HUES6 (cell line): ENCODE results near the gene KLHL29.

Experiments used
- H3K27ac ChIP-seq: 2 replicates; pipeline ENCODE4 v1.7.0; 2013; ENCODE audit warnings: low read depth, mild to moderate bottlenecking, low read length, inconsistent platforms
- H3K27me3 ChIP-seq: 2 replicates; pipeline ENCODE4 v1.6.1; 2013; ENCODE audit warnings: low read length; ENCODE audit not compliant: control insufficient read depth, insufficient read depth
- H3K36me3 ChIP-seq: 2 replicates; pipeline ENCODE4 v1.6.1; 2013; ENCODE audit warnings: low read length; ENCODE audit not compliant: control insufficient read depth, insufficient read depth
- H3K4me1 ChIP-seq: 2 replicates; pipeline ENCODE4 v1.6.1; 2013; ENCODE audit warnings: low read length; ENCODE audit not compliant: control insufficient read depth, insufficient read depth
- H3K4me3 ChIP-seq: 2 replicates; pipeline ENCODE4 v1.5.1; 2013; ENCODE audit warnings: low read depth, low read length
- H3K9ac ChIP-seq: one replicate; pipeline ENCODE4 v1.6.1; 2013; ENCODE audit warnings: mild to moderate bottlenecking, low read length
- H3K9me3 ChIP-seq: 2 replicates; pipeline ENCODE4 v1.6.1; 2013; ENCODE audit warnings: low read depth, low read length; ENCODE audit not compliant: control insufficient read depth, insufficient read depth

The KLHL29 gene

GRCh38 chr2:23617811-23618215, 232.8 kb downstream of the KLHL29 start:
- Histone ChIP-seq H3K36me3 (no peaks in the 10 kb centered on the region), H3K9me3 (no peaks in the 10 kb centered on the region), H3K27ac (no peak overlapping the region), H3K27me3 (no peaks in the 10 kb centered on the region), H3K9ac (no peak overlapping the region), H3K4me3 (no peak overlapping the region), H3K4me1 (peaks cover 7% of the 10 kb centered on the region; the same call in 1 of the 2 replicates)

- H3K36me3 ChIP-seq, result no peaks in the 10 kb centered on the region
- no peak overlapping the region for H3K9ac ChIP-seq
- no peak overlapping the region for H3K27ac ChIP-seq
- H3K27me3 ChIP-seq, result no peaks in the 10 kb centered on the region
- H3K4me1 ChIP-seq, result peaks cover 7% of the 10 kb centered on the region; the same call in 1 of the 2 replicates
- no peaks in the 10 kb centered on the region for H3K9me3 ChIP-seq
- no peak overlapping the region for H3K4me3 ChIP-seq
Observed at GRCh38 chr2:23618265-23618664, 233.3 kb downstream of the KLHL29 start.

- Histone ChIP-seq H3K4me1 (peaks cover 7% of the 10 kb centered on the region; the same call in 1 of the 2 replicates), H3K9ac (no peak overlapping the region), H3K4me3 (no peak overlapping the region), H3K27me3 (no peaks in the 10 kb centered on the region), H3K9me3 (no peaks in the 10 kb centered on the region; the same call in 1 of the 2 replicates), H3K27ac (no peak overlapping the region), H3K36me3 (no peaks in the 10 kb centered on the region)
Observed at GRCh38 chr2:23618794-23619530, 234.0 kb downstream of the KLHL29 start.

- H3K27me3 ChIP-seq, result no peaks in the 10 kb centered on the region
- peaks cover 8% of the 10 kb centered on the region for H3K9me3 ChIP-seq
- H3K27ac ChIP-seq, result no peak overlapping the region
- no peak overlapping the region for H3K4me3 ChIP-seq
- H3K9ac ChIP-seq, result no peak overlapping the region
- peaks cover 4% of the 10 kb centered on the region; the same call in 1 of the 2 replicates for H3K4me1 ChIP-seq
- H3K36me3 ChIP-seq, result no peaks in the 10 kb centered on the region
Observed at GRCh38 chr2:23619941-23620340, 235.0 kb downstream of the KLHL29 start.

- H3K4me3 ChIP-seq, result no peak overlapping the region
- no peaks in the 10 kb centered on the region for H3K36me3 ChIP-seq
- H3K9ac ChIP-seq, result no peak overlapping the region
- H3K9me3 ChIP-seq, result peaks cover 10% of the 10 kb centered on the region
- H3K27ac ChIP-seq, result no peak overlapping the region
- peaks cover 4% of the 10 kb centered on the region; the same call in 1 of the 2 replicates for H3K4me1 ChIP-seq
- no peaks in the 10 kb centered on the region for H3K27me3 ChIP-seq
Observed at GRCh38 chr2:23620841-23621341, 235.9 kb downstream of the KLHL29 start.

GRCh38 chr2:23621616-23622015, 236.6 kb downstream of the KLHL29 start:
- H3K4me3 ChIP-seq, result no peak overlapping the region
- peaks cover 4% of the 10 kb centered on the region; the same call in 1 of the 2 replicates for H3K4me1 ChIP-seq
- H3K9me3 ChIP-seq, result peaks cover 10% of the 10 kb centered on the region
- H3K27me3 ChIP-seq, result no peaks in the 10 kb centered on the region
- H3K27ac ChIP-seq, result no peak overlapping the region
- H3K36me3 ChIP-seq, result no peaks in the 10 kb centered on the region
- no peak overlapping the region for H3K9ac ChIP-seq

GRCh38 chr2:23622466-23622865, 237.5 kb downstream of the KLHL29 start:
- Histone ChIP-seq H3K4me1 (peaks cover 4% of the 10 kb centered on the region; the same call in 1 of the 2 replicates), H3K27ac (no peak overlapping the region), H3K36me3 (no peaks in the 10 kb centered on the region), H3K27me3 (no peaks in the 10 kb centered on the region), H3K9ac (no peak overlapping the region), H3K9me3 (peaks cover 10% of the 10 kb centered on the region), H3K4me3 (no peak overlapping the region)

GRCh38 chr2:23622966-23623675, 238.1 kb downstream of the KLHL29 start:
- no peak overlapping the region for H3K4me3 ChIP-seq
- H3K27me3 ChIP-seq, result no peaks in the 10 kb centered on the region
- H3K9ac ChIP-seq, result no peak overlapping the region
- H3K36me3 ChIP-seq, result no peaks in the 10 kb centered on the region
- peaks cover 10% of the 10 kb centered on the region for H3K9me3 ChIP-seq
- no peak overlapping the region for H3K27ac ChIP-seq
- peaks cover 4% of the 10 kb centered on the region; the same call in 1 of the 2 replicates for H3K4me1 ChIP-seq

GRCh38 chr2:23624378-23624777, 239.4 kb downstream of the KLHL29 start:
- H3K27me3 ChIP-seq, result no peaks in the 10 kb centered on the region
- peaks cover 4% of the 10 kb centered on the region; the same call in 1 of the 2 replicates for H3K4me1 ChIP-seq
- no peak overlapping the region for H3K9ac ChIP-seq
- no peak overlapping the region for H3K4me3 ChIP-seq
- peaks cover 10% of the 10 kb centered on the region for H3K9me3 ChIP-seq
- H3K36me3 ChIP-seq, result no peaks in the 10 kb centered on the region
- no peak overlapping the region for H3K27ac ChIP-seq

GRCh38 chr2:23624915-23625314, 239.9 kb downstream of the KLHL29 start:
- H3K36me3 ChIP-seq, result no peaks in the 10 kb centered on the region
- no peak overlapping the region for H3K4me3 ChIP-seq
- peaks cover 4% of the 10 kb centered on the region; the same call in 1 of the 2 replicates for H3K4me1 ChIP-seq
- H3K9me3 ChIP-seq, result peaks cover 10% of the 10 kb centered on the region
- no peaks in the 10 kb centered on the region for H3K27me3 ChIP-seq
- H3K9ac ChIP-seq, result no peak overlapping the region
- no peak overlapping the region for H3K27ac ChIP-seq

- H3K4me1 ChIP-seq, result peaks cover 4% of the 10 kb centered on the region; the same call in 1 of the 2 replicates
- H3K27me3 ChIP-seq, result no peaks in the 10 kb centered on the region
- no peak overlapping the region for H3K9ac ChIP-seq
- H3K9me3 ChIP-seq, result peaks cover 10% of the 10 kb centered on the region
- no peak overlapping the region for H3K4me3 ChIP-seq
- H3K27ac ChIP-seq, result no peak overlapping the region
- no peaks in the 10 kb centered on the region for H3K36me3 ChIP-seq
Observed at GRCh38 chr2:23625726-23626125, 240.7 kb downstream of the KLHL29 start.
